Measurements from ENCODE around the gene ARHGDIA.
A peak's percentile ranks its signal among the peaks of the same experiment; 100 is the strongest.

The ARHGDIA gene

GRCh38 chr17:81901167-81902022 lies 30.3 kb upstream of the ARHGDIA start:
- Mint-ChIP-seq H3K4me3 (peak overlapping the region; percentile 65), H3K9me3 (no peaks in the 10 kb centered on the region), H3K36me3 (peaks cover 11% of the 10 kb centered on the region), H3K27ac (no peak overlapping the region), H3K4me1 (peaks cover 7% of the 10 kb centered on the region), H3K27me3 (peaks cover 7% of the 10 kb centered on the region)

GRCh38 chr17:81900181-81900820 lies 29.2 kb upstream of the ARHGDIA start:
- H3K27ac Mint-ChIP-seq = no peak overlapping the region

GRCh38 chr17:81899514-81900166 lies 28.5 kb upstream of the ARHGDIA start:
- Mint-ChIP-seq H3K27ac (no peak overlapping the region), H3K4me1 (peaks cover 7% of the 10 kb centered on the region), H3K36me3 (peaks cover 11% of the 10 kb centered on the region)

More at GRCh38 chr17:81900181-81900820, 29.2 kb upstream of the ARHGDIA start:
- Mint-ChIP-seq H3K36me3 (peaks cover 11% of the 10 kb centered on the region), H3K4me1 (peaks cover 7% of the 10 kb centered on the region), H3K4me3 (no peak overlapping the region), H3K9me3 (no peaks in the 10 kb centered on the region), H3K27me3 (peaks cover 7% of the 10 kb centered on the region)

GRCh38 chr17:81898885-81899284 lies 27.7 kb upstream of the ARHGDIA start:
- no peak overlapping the region for H3K4me3 Mint-ChIP-seq
- H3K27me3 Mint-ChIP-seq = peaks cover 7% of the 10 kb centered on the region

More at GRCh38 chr17:81899514-81900166, 28.5 kb upstream of the ARHGDIA start:
- Mint-ChIP-seq H3K9me3 (no peaks in the 10 kb centered on the region), H3K4me3 (no peak overlapping the region), H3K27me3 (peaks cover 7% of the 10 kb centered on the region)

GRCh38 chr17:81898029-81898866 lies 27.1 kb upstream of the ARHGDIA start:
- peaks cover 11% of the 10 kb centered on the region for H3K36me3 Mint-ChIP-seq
- peaks cover 7% of the 10 kb centered on the region for H3K4me1 Mint-ChIP-seq
- H3K27ac Mint-ChIP-seq = no peak overlapping the region
- peaks cover 7% of the 10 kb centered on the region for H3K27me3 Mint-ChIP-seq
- H3K9me3 Mint-ChIP-seq = no peaks in the 10 kb centered on the region
- no peak overlapping the region for H3K4me3 Mint-ChIP-seq

More at GRCh38 chr17:81898885-81899284, 27.7 kb upstream of the ARHGDIA start:
- H3K9me3 Mint-ChIP-seq = no peaks in the 10 kb centered on the region
- H3K4me1 Mint-ChIP-seq = peaks cover 7% of the 10 kb centered on the region
- peaks cover 11% of the 10 kb centered on the region for H3K36me3 Mint-ChIP-seq
- H3K27ac Mint-ChIP-seq = no peak overlapping the region

- H3K9me3 Mint-ChIP-seq = no peaks in the 10 kb centered on the region
- H3K4me3 Mint-ChIP-seq = no peak overlapping the region
- H3K36me3 Mint-ChIP-seq = peaks cover 12% of the 10 kb centered on the region
- no peak overlapping the region for H3K27ac Mint-ChIP-seq
- H3K27me3 Mint-ChIP-seq = peaks cover 1% of the 10 kb centered on the region
- H3K4me1 Mint-ChIP-seq = peaks cover 3% of the 10 kb centered on the region
These were observed 24.3 kb upstream of the ARHGDIA start for GRCh38 chr17:81895400-81895799.

- peak overlapping the region; percentile 100 for H3K27ac Mint-ChIP-seq
- H3K36me3 Mint-ChIP-seq = peaks cover 15% of the 10 kb centered on the region
- no peaks in the 10 kb centered on the region for H3K9me3 Mint-ChIP-seq
- H3K27me3 Mint-ChIP-seq = no peaks in the 10 kb centered on the region
- peaks cover 17% of the 10 kb centered on the region for H3K4me1 Mint-ChIP-seq
- H3K4me3 Mint-ChIP-seq = peak overlapping the region; percentile 96
These were observed 20.1 kb upstream of the ARHGDIA start for GRCh38 chr17:81891303-81891552.

- peaks cover 15% of the 10 kb centered on the region for H3K36me3 Mint-ChIP-seq
- H3K9me3 Mint-ChIP-seq = no peaks in the 10 kb centered on the region
- H3K4me3 Mint-ChIP-seq = peak overlapping the region; percentile 89
- H3K27me3 Mint-ChIP-seq = no peaks in the 10 kb centered on the region
- H3K27ac Mint-ChIP-seq = peak overlapping the region; percentile 94
- H3K4me1 Mint-ChIP-seq = peaks cover 18% of the 10 kb centered on the region
These were observed 19.5 kb upstream of the ARHGDIA start for GRCh38 chr17:81890447-81891302.

- Mint-ChIP-seq H3K36me3 (peaks cover 15% of the 10 kb centered on the region), H3K4me3 (peak overlapping the region; percentile 89), H3K4me1 (peaks cover 21% of the 10 kb centered on the region), H3K27ac (no peak overlapping the region), H3K9me3 (no peaks in the 10 kb centered on the region), H3K27me3 (no peaks in the 10 kb centered on the region)
These were observed 18.5 kb upstream of the ARHGDIA start for GRCh38 chr17:81889602-81890001.

GRCh38 chr17:81888988-81889595 lies 18.0 kb upstream of the ARHGDIA start:
- Mint-ChIP-seq H3K36me3 (peaks cover 15% of the 10 kb centered on the region), H3K27ac (peak overlapping the region; percentile 59), H3K4me1 (peaks cover 21% of the 10 kb centered on the region), H3K9me3 (no peaks in the 10 kb centered on the region), H3K4me3 (peak overlapping the region; percentile 89), H3K27me3 (no peaks in the 10 kb centered on the region)

- peak overlapping the region; percentile 59 for H3K27ac Mint-ChIP-seq
- H3K36me3 Mint-ChIP-seq = peaks cover 15% of the 10 kb centered on the region
- peak overlapping the region; percentile 89 for H3K4me3 Mint-ChIP-seq
- peaks cover 21% of the 10 kb centered on the region for H3K4me1 Mint-ChIP-seq
- no peaks in the 10 kb centered on the region for H3K9me3 Mint-ChIP-seq
- H3K27me3 Mint-ChIP-seq = no peaks in the 10 kb centered on the region
These were observed 17.2 kb upstream of the ARHGDIA start for GRCh38 chr17:81888105-81888987.

- H3K9me3 Mint-ChIP-seq = no peaks in the 10 kb centered on the region
These were observed 14.9 kb upstream of the ARHGDIA start for GRCh38 chr17:81885869-81886548.

GRCh38 chr17:81885454-81885853 lies 14.3 kb upstream of the ARHGDIA start:
- H3K9me3 Mint-ChIP-seq = no peaks in the 10 kb centered on the region
- peaks cover 18% of the 10 kb centered on the region for H3K4me1 Mint-ChIP-seq
- no peak overlapping the region for H3K4me3 Mint-ChIP-seq
- H3K27me3 Mint-ChIP-seq = no peaks in the 10 kb centered on the region
- peaks cover 13% of the 10 kb centered on the region for H3K36me3 Mint-ChIP-seq
- peak overlapping the region; percentile 80 for H3K27ac Mint-ChIP-seq

More at GRCh38 chr17:81885869-81886548, 14.9 kb upstream of the ARHGDIA start:
- Mint-ChIP-seq H3K4me3 (no peak overlapping the region), H3K36me3 (peaks cover 13% of the 10 kb centered on the region), H3K27me3 (no peaks in the 10 kb centered on the region), H3K27ac (peak overlapping the region; percentile 80), H3K4me1 (peaks cover 18% of the 10 kb centered on the region)
